Lung microvascular endothelial cell (primary cell): ENCODE measurements around the gene CD4. TPM values are rescaled to one million over a fixed set of nuclear protein-coding genes. Genes with fewer than 3 reads are reported as not detected.

Experiments
- DNase-seq, 2 donors: peaks; one replicate each; pipeline versions ENCODE4 v3.0.0 to v3.0.0-alpha.2; 2010; ENCODE audit warnings: low read depth in 2 of 2
- total RNA-seq: library from RNA; depleted of rRNA; stranded (reverse); fragments of >200 nt; gene quantifications from 2 replicates; pipeline ENCODE4 v1.2.1, GENCODE V29; 2014

CD4 gene
- total RNA-seq, 1 donor from 2014 or later = not detected

- no peak for DNase-seq
Measured at GRCh38 chr12:6765048-6765633, 24.2 kb upstream of the CD4 start.

GRCh38 chr12:6765634-6766581, 23.4 kb upstream of the CD4 start, which contains the start of gene PTMS:
PTMS (plus strand) TSS chr12:6766363; CDS start chr12:6766706, 343 bp downstream.
- DNase-seq = peak; percentile 79 to 92

- peak; percentile 82 to 84 for DNase-seq
Measured at GRCh38 chr12:6766651-6767349, 22.5 kb upstream of the CD4 start.

GRCh38 chr12:6767353-6768319, 21.7 kb upstream of the CD4 start:
- DNase-seq = peak; percentile 38 to 52

GRCh38 chr12:6768437-6768914, 20.9 kb upstream of the CD4 start:
- DNase-seq = peak in 1 of 2 donors; percentile 20

- DNase-seq = peak; percentile 52 to 60
Measured at GRCh38 chr12:6768990-6769389, 20.3 kb upstream of the CD4 start.

- DNase-seq = no peak
Measured at GRCh38 chr12:6769666-6770065, 19.7 kb upstream of the CD4 start.

GRCh38 chr12:6770094-6770493, 19.2 kb upstream of the CD4 start:
- no peak for DNase-seq

- DNase-seq = no peak
Measured at GRCh38 chr12:6770600-6770999, 18.7 kb upstream of the CD4 start.

GRCh38 chr12:6771091-6771495, 18.2 kb upstream of the CD4 start:
- DNase-seq = peak; percentile 69 to 78

GRCh38 chr12:6771509-6772330, 17.6 kb upstream of the CD4 start:
- no peak for DNase-seq

- no peak for DNase-seq
Measured at GRCh38 chr12:6772331-6772695, 17.0 kb upstream of the CD4 start, which contains the start of gene LAG3. LAG3 (plus strand) TSS chr12:6772520; CDS start chr12:6772853, 333 bp downstream.

GRCh38 chr12:6772726-6773589, 16.4 kb upstream of the CD4 start:
- no peak for DNase-seq

GRCh38 chr12:6773590-6774351, 15.6 kb upstream of the CD4 start:
- no peak for DNase-seq

- DNase-seq = no peak
Measured at GRCh38 chr12:6774499-6775062, 14.7 kb upstream of the CD4 start.

- no peak for DNase-seq
Measured at GRCh38 chr12:6775185-6776174, 13.8 kb upstream of the CD4 start.
